ENCODE results near the gene ACOX3.

ACOX3 gene

DNA sequence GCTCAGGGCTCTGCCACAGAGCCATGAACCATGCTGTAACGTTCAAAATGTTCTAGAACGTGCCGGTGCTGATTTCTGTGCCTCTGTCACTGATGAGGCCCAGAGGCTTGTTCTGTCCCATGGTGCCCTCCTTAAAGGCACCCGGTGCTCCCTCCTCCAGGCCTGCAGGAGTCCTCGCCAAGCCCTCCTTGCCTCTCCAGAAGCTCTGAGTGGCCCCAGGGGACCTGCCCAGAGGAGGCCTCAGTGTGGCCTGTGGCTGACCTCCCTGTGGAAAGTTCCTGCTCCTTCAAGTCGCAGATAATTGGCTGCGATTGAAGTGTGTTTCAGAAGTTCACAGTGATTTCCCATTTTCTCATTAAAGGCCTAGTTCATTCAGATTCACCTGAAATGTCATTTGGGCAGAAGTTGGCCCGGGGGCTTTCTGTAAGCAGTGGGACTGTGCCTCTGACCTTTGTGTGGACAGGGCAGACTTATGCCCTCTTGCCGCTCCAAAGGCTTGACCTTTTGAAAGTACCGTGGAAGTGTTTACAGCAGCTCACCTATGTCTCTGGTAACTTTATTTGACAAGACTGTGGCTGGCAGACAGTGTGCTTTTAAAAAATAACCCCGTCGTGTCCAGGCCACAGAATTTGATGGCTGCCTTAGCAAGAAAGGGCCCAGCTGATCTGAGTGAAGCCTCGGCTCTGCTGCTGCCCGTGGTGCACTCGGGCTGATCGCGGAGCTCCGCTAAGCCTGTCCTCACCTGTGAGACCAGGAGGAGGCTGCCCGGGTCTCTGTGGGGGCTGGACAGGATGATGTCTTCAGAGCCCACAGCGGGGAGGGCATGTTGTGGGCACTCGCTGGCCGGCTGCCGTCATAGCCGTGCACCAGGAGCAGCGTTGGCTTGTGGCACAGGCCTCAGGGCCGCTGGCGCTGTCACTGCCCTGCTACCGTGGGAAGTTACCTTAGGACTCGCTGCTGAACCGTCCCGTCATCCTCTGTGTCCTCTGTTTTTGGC is 25.4 kb upstream of the ACOX3 start:
- no peak for DNase-seq

DNA sequence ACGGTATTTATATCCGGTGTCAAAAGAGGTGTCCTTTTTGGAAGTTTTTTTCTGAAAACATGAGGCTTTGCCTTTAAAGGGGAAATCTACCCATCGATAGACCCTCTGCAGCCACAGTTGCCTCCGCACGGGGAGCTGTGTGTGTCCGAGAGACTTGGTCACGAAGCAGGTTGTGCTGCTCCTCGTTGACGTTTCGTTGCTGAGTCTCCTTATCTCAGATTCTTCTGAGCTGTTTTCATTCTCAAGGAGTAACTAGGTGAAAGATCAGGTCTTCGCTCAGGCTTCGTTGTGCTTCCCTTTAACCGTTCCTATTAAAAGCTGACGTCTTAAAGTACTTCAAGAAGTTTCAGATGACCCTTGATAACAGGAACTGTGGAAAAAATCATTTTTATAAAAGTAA is 23.9 kb upstream of the ACOX3 start:
- no peak for DNase-seq

DNA sequence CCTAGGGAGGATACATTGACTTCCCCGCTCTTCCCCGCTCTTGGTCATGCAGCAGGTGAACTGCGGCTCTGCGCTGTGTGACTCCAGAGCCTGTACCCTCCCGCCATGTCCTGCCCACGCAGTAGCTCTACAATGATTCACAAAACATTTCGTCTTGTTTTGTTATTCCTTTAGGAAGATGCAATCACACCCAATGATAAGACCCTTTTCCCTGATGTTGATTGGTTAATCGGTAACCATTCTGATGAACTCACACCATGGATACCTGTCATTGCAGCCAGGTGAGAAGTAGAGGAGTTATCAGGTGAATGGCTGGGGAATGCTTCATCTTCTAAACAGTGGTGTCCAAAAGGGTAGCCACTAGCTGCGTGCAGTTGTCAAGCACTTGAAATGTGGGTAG is 23.3 kb upstream of the ACOX3 start:
- no peak for DNase-seq

DNA sequence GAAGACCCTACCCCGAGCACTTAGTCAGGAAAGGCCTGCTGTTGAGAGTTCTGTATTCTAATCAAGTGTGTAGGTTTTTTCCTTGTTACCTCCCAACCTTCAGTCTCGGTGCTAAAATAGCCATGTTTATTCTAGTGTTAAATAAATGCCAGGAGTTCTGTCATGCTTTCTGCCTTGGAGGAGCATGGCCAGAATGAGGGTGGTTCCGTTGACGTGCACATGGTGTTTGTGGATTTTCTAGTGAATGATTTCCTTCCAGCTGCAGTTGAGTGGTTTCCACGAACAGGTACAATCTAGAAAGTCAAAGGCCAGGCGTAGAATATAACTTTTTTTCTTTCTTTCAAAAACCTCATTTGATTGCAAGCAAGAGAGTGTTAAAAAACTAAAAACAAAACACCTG is 21.1 kb upstream of the ACOX3 start:
- no peak for DNase-seq

DNA sequence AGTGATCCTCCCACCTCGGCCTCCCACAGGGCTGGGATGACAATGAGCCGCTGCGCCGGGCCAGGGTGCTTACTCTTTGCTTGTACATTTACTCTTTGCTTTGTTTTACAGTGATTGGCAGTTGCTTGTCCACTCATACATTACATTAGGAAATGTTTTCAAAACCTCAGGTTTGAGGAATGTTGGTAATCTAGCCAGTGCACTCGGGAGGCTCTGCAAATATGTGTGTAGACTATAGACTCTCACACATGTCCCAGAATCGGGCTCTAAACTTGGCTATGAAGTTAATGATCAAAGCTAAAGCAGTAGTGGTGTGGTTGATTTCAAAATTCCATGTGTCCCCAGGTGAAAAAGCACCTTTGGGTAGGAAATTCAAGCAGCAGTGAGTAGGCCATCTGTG is 20.6 kb upstream of the ACOX3 start:
- DNase-seq: no peak

DNA sequence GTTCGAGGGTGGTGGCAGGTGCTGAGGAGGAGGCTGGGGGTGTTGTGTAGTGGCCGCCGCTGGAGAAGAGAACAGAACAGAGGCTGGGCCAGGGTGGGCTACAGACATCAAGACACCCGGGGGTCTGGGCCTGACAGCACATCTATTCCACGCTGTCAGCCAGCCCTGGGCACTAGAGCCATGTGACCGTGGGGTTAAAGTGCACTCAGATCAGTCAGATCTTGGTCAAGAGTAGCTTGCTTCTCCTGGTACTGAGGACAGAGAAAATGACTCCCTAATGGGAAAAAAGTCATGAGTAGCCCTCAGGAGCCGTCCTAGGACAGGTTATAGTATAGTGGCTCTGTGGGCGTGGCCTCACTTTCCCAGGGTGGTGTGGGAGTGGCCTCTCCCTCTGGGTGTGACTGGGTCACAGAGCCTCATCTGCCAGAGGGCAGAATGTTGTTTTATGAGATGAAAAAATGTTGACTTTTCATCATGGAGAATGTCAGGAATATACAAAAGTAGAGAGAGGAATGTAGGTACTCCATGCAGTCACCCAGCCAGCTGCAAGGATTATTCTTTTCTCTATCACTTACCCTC is 19.4 kb upstream of the ACOX3 start:
- DNase-seq: no peak

DNA sequence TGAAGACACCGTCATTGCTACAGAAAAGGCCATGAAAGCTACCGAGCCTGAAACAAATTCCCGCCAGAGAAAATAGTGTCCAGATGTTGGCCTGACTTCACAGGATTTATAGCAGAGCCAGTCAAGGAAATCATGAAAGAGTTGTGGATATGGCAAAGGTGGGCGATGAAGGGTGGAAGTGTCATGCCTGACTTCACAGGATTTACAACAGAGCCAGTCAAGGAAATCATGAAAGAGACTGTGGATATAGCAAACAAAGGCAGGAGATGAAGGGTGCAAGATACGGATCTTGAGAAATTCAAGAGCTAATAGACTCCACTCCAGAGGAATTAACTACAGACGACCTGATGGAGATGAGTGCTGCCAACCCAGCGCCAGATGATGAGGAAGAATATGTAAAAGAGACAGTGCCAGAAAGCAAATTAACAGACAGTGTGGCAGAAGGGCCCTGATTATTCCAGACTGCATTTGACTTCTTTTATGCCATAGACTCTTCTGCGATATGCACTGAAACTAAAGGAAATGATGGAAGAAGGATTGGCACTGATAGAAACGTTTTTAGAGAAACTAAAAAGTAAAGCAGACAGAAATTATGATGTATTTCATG is 17.2 kb upstream of the ACOX3 start:
- DNase-seq: no peak

DNA sequence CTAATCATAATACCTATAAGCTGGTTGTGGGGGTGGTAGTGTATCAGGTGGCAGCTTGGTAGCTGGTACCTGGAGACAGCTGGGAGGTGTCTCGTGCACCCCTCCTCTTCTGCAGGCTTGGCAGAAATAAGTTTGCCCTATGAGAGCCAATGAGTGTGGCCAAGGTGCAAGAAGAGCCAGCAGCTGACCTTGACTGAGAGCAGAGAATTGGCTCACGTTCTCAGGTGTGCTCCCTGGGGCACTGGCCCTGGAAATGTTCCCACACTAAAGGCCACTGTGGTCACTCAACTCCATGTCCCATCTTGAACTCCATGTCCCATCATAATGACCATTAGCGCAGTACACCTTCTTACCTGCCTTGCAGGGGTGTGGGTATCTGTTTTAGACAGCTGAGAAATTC is 13.4 kb upstream of the ACOX3 start:
- DNase-seq: no peak

DNA sequence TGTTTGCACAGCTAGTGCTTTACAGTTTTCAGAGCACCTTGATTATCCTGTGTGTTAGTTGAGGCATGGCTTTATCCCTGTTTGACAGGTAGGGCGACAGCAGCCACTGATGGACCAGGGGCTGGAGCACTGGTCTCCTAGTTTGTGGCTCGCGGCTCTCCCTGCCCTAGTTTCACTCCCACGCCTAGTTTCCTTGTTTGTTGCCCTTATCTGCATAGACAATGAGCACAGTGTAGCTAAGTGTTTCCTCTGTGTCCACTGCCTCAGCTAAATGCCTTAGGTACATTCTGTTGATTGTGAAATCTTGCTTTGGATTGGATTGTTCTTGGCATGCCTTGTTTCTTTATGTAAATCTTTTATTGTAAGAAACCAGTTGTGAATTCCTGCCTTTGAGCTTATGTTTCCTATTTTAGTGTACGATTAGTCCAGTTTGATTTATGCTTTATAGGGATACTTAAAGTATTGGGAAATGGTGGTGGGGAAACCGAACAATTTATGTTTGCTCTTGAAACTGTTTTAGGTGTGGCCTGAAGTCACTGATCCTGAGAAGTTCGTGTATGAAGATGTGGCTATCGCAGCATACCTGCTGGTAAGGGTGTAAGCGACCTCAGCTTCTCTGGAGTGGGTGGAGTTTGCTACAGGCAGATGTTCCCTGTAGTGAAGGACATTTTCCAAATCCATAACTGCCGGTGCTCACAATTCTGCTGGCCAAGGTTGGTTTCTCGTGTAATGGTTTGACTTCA is 11.1 kb upstream of the ACOX3 start:
- DNase-seq: no peak

DNA sequence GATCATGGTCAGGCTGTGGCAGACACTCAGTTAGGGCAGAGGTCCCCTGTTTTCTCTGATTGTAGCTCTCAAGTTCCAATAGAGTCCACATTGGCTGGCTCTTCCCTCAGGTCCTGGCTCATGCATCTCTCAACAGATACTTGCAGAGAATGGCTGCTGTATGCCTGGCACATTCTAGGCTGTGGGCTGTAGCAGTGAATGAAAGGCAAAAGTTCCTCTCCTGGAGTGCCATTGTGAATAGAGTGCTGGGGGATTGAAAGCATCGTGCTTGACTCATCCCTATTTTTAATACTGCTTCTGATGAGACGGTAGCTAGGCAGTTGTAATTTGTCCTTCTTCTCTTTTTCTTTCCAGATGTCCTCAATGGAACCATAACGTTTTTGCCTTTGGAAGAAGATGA is 5.6 kb upstream of the ACOX3 start:
- DNase-seq: no peak

DNA sequence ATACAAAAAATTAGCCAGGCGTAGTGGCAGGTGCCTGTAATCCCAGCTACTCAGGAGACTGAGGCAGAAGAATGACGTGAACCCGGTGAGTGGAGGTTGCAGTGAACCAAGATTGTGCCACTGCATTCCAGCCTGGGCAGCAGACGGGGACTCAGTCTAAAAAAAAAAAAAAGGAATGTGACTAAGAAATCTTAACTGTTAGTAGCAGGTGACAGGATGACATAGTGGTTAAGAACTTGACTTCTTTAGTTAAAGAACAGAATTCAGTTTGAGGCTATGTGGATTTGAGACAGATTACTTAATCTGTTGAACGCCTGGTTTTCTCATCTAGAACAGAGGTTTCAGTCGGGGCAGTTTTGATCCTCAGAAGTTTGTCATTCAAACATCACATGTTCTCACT is 3.3 kb upstream of the ACOX3 start:
- DNase-seq: no peak

DNA sequence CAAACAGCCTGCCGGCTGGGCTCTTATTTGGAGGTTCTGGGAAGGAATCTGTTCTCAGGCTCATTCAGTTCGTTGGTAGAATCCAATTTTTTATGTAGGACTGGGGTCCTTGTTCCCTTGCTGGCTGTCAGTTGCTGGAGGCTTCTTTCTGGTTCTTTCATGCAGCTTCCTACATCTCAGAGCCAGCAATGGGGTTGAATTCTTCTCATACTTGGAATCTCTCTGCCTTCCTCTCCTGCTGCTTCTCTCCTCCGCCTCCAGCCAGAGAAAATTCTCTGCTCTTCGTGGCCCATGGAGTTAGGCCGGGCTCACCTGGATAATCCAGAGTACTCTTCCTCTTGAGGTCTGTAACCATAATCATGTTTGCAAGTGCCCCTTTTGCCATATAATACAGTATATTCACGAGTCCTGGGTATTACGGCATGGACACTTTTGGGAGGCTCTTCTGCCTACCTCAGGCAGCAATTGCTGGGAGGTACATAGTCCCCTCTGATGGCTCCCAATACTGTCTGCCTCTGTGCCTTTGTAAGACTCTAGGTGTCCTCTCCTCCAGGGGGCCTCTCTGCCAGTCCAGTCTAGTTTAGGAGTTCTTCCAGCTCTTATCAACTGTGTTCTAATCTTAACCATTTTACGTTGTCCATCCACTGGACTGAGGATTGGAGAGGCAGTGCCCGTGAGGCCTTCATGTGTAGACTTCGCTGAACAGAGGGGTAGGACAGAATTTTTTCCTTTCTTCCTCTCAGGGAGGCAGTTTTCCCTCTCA is 2.3 kb upstream of the ACOX3 start:
- DNase-seq: no peak

DNA sequence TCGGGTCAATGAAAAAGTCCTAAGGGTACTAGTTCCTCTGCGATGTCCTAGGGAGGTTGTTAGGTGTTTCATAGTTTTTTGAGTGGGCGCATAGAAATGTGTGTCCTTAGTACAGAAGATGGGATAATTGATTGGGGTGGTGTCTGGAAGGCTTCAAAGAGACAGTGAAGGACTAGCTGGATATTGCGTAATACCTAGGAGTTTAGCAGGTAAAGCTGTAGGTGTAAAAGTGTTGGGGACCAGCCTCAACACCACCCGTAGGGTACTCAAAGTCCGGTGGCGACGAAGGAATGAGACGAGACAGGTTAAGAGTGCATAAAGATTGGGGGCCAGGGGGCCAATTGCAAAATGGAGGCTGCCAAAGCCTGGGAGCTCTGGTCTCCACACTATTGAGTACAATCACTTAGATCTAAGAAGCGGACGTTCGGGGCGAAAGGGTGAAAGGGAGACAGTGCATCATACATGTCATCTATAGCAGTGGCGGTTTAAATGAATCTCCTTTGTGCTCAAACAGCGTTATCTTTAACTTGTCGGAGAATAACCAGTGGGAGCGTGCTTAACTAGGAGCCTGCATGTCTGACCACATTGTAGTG is 1.1 kb upstream of the ACOX3 start:
- no peak for DNase-seq

DNA sequence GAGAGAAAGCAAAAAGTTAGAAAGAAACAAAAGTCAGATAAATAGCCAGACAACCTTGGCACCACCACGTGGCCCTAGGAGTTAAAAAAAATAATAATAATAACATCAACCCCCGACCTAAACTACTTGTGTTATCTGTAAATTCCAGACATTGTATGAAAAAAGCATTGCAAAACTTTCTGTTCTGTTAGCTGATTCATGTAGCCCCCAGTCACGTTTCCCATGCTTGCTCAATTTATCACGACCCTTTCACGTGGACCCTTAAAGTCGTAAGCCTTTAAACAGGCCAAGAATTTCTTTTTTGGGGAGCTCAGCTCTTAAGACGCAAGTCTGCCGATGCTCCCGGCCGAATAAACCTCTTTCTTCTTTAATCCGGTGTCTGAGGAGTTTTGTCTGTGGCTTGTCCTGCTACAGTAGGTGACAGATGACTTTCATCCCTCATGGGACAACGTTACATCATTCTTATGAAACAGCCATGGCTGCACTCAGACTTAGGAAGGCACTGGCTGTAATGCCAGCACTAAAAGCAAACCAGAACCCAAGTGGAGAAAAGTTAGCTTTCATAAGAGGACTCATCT is 520 bp downstream of the ACOX3 start:
- peak in 1 of 2 experiments; percentile 51 for DNase-seq

DNA sequence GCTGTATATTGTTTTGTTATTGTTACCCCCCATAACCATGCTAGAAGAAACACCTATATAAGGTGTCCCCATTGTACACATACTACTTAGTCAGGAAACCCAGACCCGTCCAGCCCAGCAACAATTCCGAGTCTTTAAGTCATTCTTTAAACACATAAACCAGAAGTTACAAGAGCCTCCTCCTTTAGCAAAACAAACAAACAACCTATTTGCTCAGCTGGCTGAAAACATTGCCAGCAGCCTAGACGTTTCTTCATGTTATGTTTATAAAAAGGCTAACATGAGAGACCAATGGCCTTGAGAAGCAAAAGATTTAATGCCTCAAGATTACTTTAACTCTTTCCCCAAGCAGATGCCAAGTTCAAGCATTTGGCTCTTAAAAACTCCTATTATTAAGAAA is 1.4 kb downstream of the ACOX3 start:
- no peak for DNase-seq

DNA sequence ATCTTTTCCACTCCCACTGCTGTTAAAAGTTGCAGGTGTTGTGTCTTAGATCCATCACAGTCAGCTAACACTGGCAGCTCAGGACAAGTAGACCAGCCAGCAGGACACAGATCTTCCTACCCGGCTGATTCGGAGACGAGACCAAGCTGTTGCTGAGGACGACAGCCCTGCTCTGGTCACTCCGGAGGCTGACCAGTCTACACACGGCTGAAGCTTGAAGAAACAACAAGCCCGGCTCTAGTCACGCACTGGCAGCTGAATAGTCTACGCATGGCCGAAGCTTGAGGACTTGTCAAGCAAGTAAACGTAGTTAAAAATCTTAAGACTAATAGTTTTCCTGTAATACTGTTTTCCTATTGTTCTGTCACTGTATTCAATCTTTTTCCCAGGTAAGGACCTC is 1.8 kb downstream of the ACOX3 start:
- no peak for DNase-seq

DNA sequence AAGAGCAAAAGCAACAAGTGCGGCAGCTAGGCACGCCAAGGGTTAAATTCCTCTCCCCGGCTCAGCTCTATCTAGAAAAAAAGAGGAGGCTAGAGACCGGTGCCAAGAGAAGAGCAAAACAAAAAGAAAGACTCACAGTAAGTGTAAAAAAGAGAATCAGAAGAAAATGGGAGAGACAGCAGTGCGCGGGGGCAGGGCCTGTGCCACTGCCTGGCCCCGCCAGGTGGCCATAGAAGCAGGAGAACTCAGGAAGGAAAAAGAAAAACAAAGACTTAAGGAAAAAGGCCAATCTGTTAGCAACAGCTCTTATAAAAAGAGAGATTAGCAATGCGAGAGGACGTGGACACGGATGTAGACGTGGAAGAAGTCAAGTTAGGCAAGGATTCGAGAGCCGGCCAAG is 3.2 kb downstream of the ACOX3 start:
- no peak for DNase-seq

DNA sequence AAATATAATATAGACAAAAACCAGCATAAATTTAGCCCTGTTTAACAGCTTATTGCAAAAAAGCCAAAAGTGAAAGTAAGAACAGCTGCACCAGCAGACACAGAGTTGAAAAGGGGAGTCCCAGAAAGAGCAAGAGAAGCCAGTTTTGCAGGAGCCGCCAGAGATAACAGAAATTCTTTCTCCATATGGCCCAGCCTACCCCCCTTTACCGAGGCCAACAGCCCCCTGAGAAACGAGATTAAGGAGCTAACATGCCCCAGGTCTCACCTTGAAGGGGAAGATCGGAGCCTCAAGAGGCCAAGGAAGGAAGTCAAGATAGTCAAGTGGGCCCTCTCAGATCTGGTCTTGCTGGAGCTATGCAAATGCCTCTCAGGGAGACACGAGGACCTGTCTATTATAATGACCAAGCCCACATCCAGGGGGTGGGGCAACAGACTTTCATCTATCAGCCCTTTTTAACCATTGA is 4.8 kb downstream of the ACOX3 start:
- no peak for DNase-seq

DNA sequence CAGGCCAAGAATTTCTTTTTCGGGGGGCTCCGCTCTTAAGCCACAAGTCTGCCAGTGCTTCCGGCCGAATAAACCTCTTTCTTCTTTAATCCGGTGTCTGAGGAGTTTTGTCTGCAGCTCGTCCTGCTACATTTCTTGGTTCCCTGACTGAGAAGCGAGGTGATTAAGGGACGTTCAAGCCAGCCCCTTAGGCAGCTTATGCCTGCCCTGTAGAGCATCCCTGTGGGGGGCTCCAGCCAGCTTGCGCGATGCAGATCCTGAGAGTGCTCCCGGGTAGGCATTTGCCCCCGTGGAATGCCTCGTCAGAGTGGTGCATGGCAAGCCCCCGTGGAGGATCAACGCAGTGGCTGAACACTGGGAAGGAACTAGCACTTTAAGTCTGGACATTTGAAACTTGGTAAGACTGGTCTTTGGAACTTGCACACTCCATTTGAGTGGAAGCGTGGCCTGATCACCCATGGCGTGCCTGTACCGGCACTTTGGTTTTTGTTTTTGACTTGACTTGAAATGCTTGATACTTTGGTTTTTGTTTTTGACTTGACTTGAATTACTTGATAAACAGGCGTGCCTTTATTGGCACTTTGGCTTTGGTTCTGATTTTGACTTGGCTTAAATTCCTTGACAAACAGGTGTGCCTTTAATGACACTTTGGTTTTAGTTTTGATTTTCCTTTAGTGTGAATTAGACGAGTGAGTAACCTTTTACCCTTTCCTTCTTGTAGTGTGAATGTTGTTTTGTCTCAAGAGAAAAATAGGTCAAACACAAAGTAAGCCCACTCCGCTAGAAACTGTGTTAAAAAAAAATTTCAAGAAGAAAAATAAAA is 6.1 kb downstream of the ACOX3 start:
- DNase-seq: no peak

DNA sequence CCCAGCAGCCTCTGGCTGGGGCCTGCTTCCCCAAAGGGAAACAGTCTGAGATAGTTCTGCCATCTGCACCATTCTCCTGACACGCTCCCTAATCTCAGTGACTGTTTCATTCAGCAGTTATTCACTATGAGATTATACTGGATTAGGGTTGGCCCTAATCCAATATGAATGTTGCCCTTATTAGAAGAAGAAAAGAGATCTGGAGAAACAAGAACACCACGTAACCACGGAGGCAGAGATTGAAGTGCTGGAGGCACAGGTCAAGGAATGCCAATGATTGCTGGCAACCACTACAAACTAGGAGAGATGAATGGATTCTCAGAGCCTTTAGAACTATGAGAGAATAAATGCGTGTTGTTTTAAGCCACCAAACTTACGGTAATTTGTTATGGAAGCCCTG is 7.4 kb downstream of the ACOX3 start:
- DNase-seq: no peak

DNA sequence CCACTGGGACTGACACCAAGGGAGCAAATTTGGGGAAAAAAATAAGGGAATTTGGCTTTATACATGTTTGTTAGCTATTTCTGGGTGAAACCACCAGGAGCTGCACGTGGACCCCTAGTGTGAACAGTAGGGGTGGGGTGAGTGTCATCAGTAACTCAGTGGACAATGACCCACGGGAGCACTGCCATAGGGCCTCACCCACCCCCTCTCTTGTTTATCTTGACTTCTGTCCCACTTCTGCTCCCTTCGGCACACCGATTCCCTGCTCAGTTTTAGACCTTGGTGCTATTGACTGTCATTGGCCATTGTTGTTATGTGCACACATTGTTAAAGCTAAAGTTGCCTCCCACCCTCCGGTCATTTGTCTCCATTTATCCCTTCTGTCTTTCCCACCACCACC is 9.0 kb downstream of the ACOX3 start:
- no peak for DNase-seq

Data from SW 1271 (cell line).